ENCODE measurements around the gene TRPM5. TPM values are rescaled to one million over a fixed set of nuclear protein-coding genes. Genes with fewer than 3 reads are reported as not detected.

TRPM5 gene
- polyA plus RNA-seq, 3 donors = 2.7 to 4.5 (median 3.5) TPM

DNA sequence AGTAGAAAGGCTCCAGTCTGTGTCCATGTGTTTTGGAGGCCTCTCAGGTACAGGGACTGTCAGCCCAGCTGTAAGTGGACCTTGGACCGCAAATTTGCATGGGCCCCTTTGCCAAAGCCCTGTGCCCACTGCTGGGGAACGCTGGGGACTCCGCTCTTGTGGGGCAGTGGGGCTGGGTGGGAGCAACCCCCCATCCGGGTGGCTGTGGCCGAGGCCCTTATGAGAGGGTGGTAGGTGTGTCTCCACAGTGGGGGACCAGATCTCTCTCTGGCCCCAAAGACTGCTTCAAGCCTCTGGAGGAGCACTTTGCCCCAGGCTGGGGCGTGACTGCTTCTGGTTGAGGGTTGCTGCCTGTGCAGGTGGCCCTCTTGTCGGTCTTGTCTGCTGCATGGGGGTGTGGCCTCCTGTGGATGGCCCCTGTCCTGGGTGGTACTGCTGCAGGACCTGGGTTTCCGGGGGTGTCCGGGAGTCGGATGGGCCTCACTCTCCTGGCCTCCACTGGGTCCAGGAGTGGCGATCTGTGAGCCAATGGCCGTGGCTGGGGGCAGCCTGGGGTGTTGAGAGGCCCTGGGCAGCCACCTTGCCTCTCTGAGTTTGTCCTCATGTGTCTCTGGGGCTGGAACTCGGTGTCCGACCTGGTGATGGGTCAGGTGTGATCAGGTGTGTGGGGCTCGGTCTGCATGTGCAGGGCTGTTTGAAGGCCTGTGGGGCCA, 16.4 kb upstream of the TRPM5 start:
- DNase-seq (ENCODE audit: extremely low read depth in 1 of 11, low read depth in 9 of 11, low spot score in 4 of 11) = no peak

DNA sequence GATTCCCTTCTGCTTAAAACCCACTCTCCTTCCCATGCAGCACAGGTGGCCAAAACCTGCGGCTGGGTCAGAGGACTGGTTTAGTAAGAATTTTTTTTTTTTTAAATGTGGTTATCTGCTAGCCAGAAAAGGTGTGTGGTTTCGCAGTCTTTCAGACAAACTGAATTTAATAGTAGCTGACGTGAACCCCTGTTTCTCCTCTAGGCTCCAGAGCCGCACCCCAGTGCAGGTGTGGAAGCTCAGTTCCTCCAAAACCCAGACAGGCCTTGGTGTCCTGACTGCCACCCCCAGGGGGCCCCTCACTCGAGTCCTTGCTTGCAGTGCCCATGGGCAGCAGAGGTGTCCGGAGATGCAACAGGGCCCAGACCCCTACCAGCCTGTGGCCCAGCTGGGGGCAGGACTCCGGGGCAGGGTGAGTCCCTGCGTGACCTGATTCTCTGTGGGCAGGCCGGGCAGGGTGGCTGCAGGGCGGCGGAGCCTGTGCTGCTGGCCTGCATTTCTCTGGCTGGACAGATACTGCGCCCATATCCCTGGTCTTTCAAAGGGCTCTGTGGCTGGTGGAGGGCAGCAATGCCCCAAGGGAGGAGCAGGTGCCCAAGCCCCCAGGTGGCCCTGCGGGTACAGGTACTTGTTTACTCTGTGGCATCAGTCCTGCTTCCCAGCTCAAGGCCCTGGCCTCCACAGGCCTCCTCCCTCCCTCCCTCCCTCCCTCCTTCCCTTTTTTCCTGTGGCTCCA, 15.7 kb upstream of the TRPM5 start:
- no peak for DNase-seq (ENCODE audit: extremely low read depth in 1 of 11, low read depth in 9 of 11, low spot score in 4 of 11)

DNA sequence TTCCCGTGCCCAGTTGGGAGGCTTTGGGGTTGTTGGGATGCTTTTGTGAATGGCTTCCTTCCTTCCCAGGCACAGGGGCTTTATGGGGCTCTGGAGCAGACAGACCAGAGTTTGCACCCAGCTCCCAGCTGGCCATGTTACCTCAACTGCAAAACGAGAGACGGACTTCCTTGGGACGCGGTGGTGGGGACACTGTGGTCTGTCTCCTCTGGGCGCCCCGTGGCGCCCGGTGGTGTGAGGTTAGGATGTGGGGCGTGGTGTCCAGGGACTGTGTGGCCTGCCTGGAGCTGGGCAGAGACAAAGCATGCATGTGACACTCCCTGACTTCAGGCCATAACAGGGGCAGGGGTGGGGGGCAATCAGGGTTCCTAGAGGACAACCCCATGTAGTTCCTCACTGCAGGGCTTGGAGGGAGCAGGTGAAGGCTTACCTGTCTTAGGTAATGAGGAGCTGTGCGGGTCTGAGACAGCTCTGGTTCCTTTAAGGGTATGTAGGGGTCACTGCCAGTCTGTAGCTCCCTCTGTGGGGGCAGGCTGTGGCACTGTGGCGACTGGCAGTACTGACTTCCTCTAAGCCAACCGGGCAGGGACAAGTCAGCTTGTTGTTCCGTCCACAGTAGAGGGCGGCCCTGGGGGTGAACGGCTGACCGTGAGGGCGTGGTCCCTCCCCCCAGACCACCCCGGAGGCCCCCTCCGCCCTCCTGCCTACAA, 14.9 kb upstream of the TRPM5 start:
- no peak for DNase-seq (ENCODE audit: extremely low read depth in 1 of 11, low read depth in 9 of 11, low spot score in 4 of 11)

DNA sequence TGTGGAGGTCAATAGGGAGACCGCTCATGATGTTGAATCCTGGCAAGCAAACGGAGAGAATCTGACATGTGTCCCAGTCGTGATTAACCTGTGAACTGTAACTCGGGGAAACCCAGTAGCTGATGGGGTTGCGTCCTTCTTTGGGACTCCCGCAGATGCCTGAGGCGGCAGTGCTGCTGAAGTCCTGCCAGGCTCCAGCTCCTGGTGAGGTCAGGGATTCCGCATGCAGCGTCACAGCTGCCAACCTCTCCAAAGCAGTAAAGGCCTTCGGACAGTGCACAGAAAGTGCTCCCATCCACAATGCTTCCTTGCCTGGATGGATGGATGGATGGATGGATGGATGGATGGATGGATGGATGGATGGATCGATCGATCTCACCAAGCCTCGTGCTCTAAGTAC, 14.0 kb upstream of the TRPM5 start:
- no peak for DNase-seq (ENCODE audit: extremely low read depth in 1 of 11, low read depth in 9 of 11, low spot score in 4 of 11)

DNA sequence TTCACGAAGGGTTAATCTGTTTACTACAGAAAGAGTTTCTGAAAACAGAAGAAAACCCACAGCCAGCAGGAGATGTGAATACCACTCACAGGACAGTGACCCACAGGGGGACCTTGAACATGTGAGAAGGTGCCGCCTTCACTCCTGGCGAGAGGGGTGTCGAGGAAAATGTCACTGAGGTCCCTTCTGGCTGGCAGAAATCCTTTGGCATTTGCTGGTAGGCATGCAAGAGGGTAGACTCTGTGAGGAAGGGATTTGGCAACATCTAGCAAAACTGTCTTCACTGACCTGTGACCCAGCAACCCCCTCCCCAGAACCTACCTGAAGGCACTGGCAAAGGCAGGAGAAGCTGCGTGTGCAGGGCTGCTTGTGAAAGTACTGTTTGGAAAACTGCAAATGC, 9.1 kb upstream of the TRPM5 start:
- DNase-seq (ENCODE audit: extremely low read depth in 1 of 11, low read depth in 9 of 11, low spot score in 4 of 11) = no peak

DNA sequence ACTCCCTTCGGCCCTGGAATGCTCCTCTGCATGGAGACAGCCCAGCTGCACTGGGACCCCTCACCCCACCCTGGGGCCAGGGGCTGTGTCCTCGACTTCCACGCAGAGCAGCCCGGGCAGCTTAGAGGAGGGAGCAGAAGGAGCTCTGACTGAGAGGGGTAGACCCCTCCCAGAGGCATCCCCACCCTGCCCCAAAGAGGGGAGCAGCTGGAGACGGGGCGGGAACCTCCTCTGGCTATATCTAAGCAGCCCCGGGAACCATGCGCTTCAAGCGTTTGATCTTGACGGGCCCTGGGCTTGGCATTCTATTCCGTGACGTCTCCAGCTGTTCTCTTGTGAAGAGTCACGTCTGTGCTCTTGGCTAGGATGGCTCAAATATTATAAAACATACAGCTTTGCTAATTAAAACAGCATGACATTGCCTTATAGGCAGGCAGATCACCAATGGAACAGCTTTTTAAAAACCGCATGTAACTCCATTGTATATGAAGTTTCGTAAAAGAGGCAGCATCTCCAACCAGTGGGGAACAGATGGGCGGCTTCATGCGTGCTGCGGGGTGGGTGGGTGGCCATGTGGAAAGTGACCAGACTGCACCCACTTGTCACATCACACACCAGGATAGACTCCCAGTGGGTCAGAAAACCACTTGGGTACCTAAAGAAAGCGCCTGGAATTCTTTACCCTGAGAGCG, 8.2 kb upstream of the TRPM5 start:
- DNase-seq (ENCODE audit: extremely low read depth in 1 of 11, low read depth in 9 of 11, low spot score in 4 of 11) = peak in 6 of 11 donors; percentile 39 to 69 (median 64)

DNA sequence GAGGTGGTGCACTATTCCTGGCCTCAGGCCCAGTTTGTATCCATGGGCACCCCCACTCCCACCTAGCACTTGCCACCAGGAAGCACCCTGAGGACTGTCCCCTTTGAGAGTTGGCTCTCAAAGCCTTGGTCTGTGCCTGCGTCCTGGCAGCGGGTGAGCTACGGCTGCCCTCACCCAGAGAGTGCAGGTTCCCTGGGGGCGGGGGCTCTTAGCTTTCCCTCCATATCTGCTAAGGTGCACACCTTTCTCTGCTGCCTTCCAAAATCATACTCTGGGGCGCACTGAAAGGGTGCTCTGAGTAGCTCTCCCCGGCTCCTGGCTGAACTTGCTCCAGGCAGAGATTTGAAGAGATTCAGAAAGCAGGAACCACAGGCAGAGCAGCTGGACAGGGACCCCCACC, 7.6 kb upstream of the TRPM5 start:
- DNase-seq (ENCODE audit: extremely low read depth in 1 of 11, low read depth in 9 of 11, low spot score in 4 of 11) = no peak

DNA sequence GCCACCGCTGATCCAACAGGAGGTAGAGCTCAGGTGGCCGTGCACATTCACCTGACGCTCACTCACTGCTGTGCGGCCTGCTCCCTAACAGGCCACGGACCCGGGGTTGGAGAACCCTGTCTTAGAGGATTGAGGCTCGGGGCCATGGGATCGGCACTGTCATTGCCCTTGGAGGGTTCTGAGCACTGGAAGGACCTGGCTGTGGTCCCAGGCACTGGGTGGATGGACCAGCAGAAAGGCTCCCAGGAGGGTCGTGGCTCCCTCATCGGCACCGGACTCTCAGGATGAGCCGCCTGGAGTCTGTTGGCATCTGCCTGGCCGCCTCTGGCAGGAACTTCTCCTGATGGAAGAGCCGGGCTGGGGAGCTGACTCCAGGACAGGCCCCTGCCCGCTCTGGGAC, 7.0 kb upstream of the TRPM5 start:
- DNase-seq (ENCODE audit: extremely low read depth in 1 of 11, low read depth in 9 of 11, low spot score in 4 of 11) = no peak

DNA sequence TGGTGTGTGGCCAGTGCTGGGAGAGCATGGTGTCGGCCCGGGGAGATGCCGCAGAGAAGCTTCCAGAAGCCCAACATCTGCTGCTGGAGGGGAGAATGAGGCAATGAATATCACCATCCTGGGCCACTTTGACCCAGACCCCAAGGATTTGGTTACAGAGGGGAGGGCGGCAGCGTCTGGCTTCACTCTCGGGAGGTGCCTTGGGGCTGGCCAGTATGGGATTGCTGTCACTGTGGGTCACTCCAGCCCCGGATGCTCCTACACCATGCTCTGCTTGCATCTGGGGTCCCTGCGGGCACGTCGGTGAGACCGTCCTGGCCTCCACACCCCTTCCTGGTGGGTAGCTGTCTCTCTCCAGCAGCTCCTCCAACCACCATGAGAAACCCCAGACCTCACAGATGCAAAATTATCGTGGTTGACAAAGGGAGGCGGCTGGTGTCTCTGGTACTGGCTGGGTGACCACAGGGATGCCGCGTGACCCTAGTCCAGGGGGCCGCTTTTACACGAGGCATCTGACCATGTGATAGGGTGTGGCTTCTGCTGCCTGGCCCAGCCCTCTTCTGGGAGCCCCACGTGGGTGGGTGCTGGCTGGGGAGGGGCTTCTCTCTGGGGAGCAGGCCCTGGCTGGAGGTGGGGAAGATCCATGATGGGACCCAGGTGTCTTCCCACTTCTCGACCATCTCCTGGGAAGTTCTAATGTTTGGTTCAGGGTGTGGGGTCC, 6.2 kb upstream of the TRPM5 start:
- DNase-seq (ENCODE audit: extremely low read depth in 1 of 11, low read depth in 9 of 11, low spot score in 4 of 11) = no peak

DNA sequence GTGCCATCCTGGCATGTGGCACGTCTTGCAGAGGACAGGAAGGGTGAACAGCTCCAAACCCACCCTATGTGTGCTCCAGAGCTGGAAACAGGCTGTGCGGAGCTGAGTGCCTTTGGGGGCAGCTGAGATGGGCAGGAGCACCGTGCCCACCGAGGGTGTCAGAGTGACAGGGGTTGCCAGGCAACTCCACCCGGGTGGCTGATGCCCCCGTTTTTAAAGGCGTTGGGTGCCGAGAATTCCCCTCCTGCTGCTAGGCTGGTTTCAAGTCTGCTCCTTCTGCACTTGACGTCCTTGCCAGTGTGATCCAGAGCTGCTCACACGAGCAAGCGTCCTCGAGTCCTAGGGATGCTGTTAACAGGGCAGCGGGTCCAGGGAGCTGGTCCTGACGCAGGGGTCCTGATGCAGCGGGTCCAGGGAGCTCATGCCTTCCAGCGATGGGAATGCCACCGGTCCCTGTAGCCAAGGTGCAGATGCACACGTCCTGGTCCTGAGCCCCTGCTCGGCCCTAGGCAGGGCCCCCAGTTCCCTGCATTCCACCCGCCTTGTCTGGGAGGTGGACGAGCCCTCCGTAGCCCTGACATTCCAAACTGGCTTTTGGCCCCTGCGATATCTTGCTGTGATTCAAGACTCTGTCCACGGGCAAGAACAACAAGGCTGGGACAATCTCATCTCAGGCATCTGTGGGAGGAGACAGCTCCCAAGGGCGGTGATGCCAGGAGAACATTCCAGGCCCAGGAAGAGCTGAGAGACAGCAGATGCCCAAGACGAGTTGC, 5.4 kb upstream of the TRPM5 start:
- DNase-seq (ENCODE audit: extremely low read depth in 1 of 11, low read depth in 9 of 11, low spot score in 4 of 11) = no peak

DNA sequence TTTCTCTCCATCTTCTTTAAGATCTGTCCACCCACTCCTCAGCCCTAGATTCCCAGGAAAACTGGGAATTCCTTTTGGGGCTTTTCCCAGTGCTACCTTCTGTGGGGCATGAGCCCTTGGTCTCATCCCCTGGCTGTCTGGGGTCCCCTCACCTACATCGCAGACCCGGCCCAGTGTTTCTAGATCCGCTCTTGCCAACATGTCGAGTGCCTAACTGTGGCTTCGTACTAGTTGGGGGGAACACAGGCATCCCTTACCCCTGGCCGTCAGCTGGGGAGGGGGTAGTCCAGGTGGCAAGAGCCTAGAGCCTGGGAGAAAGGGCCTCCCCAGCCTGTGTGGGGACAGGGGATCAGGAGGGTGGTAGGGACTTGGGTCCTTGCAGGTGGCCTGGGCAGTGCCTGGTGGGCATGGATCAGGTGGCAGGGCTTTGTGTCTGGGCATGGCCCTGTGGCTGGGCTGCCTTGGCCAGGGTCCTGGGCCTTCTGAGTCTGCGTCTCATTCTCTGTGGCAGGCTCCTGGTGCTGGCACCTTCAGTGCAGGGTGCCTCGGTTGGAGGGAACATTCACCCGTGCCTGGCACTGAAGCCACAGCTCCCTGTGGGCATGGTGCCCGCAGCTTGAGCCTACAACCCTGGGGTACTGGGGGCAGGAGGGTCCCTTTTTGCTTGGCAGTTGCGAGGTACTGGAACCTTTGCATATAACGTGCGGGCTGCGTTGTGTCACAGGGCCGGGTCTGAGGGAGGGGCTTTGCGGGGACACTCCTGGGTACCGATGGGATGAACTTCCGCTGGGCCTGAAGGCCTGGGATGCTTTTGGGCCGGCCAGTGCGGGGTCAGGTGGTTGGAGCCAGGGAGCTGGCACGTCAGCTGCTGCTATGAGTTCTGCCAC, 4.6 kb upstream of the TRPM5 start:
- no peak for DNase-seq (ENCODE audit: extremely low read depth in 1 of 11, low read depth in 9 of 11, low spot score in 4 of 11)

DNA sequence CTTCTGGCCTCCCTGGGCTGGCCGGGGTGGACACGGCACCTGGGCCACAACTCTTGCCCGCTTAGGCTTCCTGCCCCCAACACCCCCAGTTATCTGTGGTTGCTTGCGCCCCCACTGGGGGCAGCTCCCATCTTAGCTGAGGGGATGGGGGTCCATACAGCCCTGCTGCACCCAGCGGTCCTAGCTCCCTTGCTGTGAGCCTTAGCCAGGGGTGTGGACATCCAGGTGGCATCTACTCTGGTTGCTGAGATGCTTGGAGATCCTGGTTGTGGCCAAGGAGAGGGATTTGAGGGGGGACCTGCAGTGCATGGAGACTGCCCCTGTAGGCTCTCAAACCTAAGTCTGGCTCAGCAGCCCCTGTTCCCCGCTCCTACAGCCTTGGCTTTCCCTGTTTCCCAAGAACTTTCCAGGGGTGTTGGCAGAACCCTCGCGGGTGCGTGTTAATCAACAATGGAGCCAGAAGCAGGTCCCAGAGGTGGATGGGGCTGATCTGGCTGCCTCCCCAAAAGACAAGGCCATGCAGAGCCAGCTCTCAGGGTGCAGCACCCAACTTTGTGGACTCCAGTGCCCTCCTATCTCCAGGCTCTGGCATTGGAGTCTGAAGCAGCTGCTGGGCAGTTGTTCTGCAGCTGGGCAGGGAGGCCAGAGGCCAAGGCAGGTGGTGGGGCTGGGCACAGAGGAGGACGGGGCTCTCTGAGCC, 3.8 kb upstream of the TRPM5 start:
- DNase-seq (ENCODE audit: extremely low read depth in 1 of 11, low read depth in 9 of 11, low spot score in 4 of 11) = no peak

DNA sequence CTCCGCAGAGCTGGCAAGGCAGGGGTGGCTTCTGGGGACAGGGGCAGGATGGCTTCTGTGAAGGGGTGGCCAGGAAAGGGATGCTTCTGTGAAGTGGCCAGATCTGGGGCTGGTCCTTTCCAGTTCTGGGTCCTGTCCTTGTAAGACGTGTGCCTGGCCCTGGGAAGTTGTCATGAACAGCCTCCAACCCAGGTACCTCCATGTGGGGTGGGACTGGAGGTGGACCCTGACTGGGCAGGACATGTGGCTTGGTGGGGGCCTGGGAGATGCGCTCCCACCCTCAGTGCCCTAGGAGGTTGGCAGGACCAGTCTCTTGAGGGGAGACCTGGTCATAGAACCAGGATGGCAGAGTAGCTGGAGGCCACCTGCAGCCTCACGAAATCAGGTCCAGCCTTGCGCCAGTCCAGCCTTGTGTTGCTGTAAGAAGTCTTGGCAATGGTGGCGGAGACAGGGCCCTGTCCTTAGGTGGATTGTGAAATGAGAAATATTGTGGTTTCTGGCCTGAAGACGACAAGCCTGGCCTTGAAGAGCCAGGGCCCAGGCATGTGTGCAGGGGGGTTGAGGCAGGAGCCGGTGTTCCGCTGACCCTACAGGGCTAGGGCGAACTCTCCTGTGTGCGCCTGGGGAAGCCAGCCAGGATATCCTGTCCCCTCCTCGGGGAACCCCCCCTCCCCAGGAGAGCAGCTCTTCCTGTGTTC, 3.1 kb upstream of the TRPM5 start:
- DNase-seq (ENCODE audit: extremely low read depth in 1 of 11, low read depth in 9 of 11, low spot score in 4 of 11) = no peak

DNA sequence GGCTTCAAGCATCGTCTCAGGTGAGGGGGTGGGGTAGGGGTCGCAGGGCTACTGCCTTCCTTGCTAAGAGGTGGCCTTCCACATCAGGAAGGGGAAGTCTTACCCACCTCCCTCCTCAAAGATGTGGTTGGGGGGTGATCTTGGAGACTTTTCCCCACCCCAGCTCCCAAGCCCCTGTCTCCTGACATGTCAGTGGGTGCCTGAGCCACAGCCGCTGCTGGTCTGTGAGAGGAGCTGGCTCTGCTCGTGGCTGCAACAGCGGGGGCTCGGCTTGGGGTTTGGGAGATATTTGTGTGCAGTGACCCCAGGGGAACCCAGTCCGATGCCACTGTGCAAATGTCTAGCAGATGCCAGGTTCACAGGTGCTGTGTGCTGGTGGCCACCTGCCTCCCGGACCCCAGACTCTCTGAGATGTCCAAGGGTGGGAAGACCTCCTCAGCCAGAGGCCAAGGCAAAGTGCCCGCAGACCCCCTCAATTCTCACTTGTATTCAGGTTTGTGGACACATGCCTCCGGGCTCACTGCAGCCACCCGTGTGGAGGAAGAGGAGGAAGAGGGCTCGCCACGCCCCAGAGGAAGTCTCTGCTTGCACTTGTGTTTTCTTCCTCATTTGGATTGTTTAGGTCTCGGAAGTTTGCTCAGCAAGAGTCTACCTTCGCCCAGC, 2.4 kb upstream of the TRPM5 start:
- DNase-seq (ENCODE audit: extremely low read depth in 1 of 11, low read depth in 9 of 11, low spot score in 4 of 11) = no peak

DNA sequence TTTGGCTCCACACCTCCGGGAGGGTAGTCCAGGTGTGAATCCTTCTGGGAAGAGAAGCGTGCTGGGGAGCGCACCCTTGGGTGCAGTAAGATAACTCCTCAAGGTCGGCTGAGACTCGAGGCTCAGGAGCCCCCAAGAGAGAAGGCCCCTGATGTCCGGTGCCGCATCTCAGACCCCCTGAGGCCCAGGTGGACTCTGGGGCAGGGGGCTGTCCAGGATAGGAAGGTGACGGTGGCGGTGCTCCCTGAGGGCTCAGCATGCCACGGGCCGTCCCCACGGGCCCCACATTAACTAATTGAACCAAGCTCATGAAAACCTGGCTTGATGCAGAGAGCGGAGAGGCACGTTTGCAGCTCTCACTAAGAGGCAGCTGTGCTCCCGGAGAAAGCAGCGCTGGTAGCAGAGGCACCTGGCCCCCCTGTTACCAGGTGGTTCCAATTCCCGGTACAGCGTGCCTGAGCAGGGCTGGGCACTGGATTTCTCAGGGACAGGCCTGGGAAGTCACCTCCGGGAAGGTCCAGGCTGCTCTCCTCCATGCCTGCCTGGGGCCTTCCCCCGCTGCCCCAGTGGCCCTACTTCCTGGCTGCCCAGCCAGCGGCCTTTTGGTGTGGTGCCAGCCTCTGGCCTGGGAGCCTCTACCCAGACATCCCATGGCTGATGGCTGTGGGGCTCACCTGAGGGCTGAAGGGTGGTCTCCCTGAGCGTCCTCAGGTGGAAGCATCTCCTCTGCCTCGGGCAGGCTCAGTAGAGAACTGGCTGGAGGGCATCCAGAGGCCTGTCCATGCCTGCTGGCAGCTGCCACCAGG, 1.6 kb upstream of the TRPM5 start:
- no peak for DNase-seq (ENCODE audit: extremely low read depth in 1 of 11, low read depth in 9 of 11, low spot score in 4 of 11)

Data from renal cortex interstitium (tissue), 11 donors.